ENCODE data around the gene OR1L6.

The OR1L6 gene

DNA sequence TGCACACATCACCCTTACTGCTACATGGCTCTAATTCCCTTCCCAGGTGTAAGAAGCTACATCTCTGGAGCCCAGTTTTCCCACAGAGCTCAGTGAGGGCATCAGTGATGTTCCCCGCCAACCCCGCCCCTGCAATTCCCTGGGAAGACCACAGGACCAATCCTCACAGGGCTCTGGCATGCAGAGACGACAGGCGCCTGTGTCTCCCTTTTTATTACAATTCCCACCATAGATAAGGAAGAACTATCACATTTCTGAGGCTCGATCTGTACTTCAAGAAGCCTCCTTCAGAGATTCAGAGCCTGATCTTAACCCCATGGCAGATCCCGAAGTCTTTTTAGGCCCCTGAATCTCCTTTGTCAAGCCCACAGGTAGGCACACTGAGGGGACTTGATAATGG is at the start of gene OR1L6:
Gene OR1L6 (plus strand): TSS at position 301 of the 400 bp plus-strand sequence. CDS start 7,545 bp downstream, outside the sequence.
- no peak within 1 kb of the TSS for H3K27ac ChIP-seq
- no peak for TF ChIP-seq CTCF (conservative IDR thresholded peaks at IDR 0.05)

- H3K27ac ChIP-seq, result no peak overlapping the region
- TF ChIP-seq CTCF (conservative IDR thresholded peaks at IDR 0.05), result no peak
These were observed 46.4 kb upstream of the OR1L6 start for GRCh38 chr9:122695696-122696095.

- no peak for TF ChIP-seq CTCF (conservative IDR thresholded peaks at IDR 0.05)
- H3K27ac ChIP-seq, result no peak overlapping the region
These were observed 24.1 kb upstream of the OR1L6 start for GRCh38 chr9:122718038-122718437.

GRCh38 chr9:122719218-122719617 is 22.9 kb upstream of the OR1L6 start:
- TF ChIP-seq CTCF (conservative IDR thresholded peaks at IDR 0.05), result no peak
- no peak overlapping the region for H3K27ac ChIP-seq

DNA sequence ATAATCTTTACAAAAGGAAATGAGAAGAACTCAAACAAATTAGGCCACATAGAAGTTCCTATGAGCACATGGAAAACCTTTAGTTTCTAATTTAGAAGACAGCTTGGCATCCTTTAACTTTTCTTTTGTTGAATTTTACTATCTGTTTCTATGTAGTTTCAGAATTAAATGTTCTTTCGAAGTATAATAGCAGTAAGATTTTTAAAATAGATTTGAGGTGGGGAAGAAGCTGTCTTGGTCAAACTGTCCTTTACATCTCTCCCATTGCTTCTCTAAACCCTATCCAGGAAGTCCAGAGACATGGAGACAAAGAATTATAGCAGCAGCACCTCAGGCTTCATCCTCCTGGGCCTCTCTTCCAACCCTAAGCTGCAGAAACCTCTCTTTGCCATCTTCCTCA is 18.4 kb upstream of the OR1L6 start, which contains the start of gene OR1L4:
Gene OR1L4 (plus strand): TSS at position 301 of the 400 bp plus-strand sequence. CDS start 0 bp downstream, at position 301.
- no peak within 1 kb of the TSS for H3K27ac ChIP-seq
- TF ChIP-seq CTCF (conservative IDR thresholded peaks at IDR 0.05), result no peak

DNA sequence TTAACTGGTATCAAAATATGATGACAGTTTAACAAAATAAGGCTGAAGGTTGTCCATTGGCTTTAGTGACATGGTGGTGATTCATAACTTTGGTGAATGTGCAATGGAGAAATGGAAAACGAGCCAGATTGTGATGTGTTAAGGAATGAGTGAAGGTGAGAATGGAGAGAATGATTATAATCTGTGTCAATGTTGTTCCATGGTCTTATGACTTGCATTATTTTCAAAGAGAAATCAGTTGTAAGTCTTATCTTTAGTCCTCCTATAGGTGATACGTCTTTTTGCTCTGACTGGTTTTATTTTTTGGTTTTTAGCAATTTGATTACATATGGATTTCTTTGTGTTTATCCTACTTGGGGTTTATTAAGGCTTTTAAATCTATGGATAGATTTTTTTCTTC is 12.7 kb downstream of the OR1L6 start:
- H3K27ac ChIP-seq, result no peak overlapping the region
- TF ChIP-seq CTCF (conservative IDR thresholded peaks at IDR 0.05), result no peak

DNA sequence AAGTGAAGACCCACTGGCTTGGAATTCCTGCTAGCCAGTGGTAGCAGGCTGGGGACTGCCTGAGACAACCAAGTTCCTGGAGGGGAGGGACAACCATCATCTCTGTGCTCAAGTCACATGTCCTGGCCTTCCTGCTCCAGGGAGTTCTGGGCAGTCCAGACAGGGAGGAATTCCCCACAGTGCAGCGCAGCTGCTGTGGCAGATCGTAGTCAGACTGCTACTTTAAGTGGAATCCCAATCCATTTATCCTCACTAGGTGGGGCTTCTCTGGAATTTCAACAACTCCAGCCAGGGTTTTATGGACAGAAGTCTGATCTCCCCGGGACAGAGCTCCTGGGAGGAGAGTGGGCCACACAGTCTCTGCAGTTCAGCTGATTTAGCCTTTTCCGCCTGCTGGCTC is 25.7 kb downstream of the OR1L6 start:
- H3K27ac ChIP-seq, result no peak overlapping the region
- TF ChIP-seq CTCF (conservative IDR thresholded peaks at IDR 0.05), result no peak

Data from VCaP (cell line).